ENCODE results near the gene GINS2. TPM values are rescaled to one million over a fixed set of nuclear protein-coding genes. Genes with fewer than 3 reads are reported as not detected.

The GINS2 gene
- total RNA-seq, 1 experiment from 2014 or later, result 12.0 TPM

DNA sequence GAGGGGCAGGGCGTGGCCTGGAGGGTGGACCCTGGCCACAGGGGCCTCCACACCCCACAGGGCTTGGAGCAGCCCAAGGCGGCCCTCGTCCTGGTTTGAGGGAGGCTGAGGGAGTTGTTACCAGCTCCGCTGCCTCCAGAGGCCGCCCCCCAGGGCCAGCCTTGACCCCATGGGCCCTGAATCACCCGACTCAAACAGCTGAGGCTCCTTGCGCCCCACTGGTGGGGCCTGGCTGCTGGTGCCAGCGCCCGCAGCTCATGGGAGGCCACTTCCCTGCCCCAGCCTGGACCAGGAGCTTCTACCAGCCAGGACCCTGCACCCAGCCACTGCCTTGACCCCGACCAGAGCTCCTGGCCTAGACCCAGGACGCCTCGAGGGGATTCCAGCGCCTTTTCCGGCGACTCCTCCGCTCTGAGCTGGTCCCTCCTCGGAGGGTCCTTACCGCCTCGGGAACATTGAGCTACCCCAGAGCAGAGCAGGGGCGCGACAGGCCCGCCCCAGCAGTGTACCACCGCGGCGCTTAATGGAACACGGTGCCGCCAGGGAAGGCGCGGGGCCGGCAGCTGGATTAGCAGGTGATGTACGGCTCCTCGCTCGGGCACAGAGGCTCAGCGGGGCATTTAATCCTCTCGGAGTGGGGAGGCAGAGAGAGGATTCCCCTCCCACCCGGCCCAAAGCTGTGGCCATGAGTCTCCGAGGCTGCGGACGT is 38.5 kb downstream of the GINS2 start:
- intact Hi-C loops (cut with micrococcal nuclease; ENCODE audit: unreplicated experiment) (no loop called here), in situ Hi-C loops (cut with HindIII; ENCODE audit: low pct_unique_long_range_greater_than_20kb, low sequenced_read_pairs) (no loop called here)
- BruUV-seq (replicated peaks), result no TSS peak
- ATAC-seq, result no peak
- POLR2A ChIA-PET, result no interaction called here
- TF ChIP-seq POLR2AphosphoS5 (IDR thresholded peaks at IDR 0.05; ENCODE audit: low read depth, low read length) (no peak), REST (IDR thresholded peaks at IDR 0.05; ENCODE audit: insufficient read depth in 1 of 2, low read depth in 2 of 2, low read length in 1 of 2) (no peak), SIN3A (IDR thresholded peaks at IDR 0.05; ENCODE audit: borderline replicate concordance, insufficient read depth, low read depth, low read length) (no peak), TCF7L2 (IDR thresholded peaks at IDR 0.05; ENCODE audit: low read depth, low read length) (no peak), CTCF (IDR thresholded peaks at IDR 0.05) (no peak)
- no peak for DNase-seq (ENCODE audit: low read depth, low spot score)
- H3K4me1 ChIP-seq (ENCODE audit: control insufficient read depth, insufficient read depth, low read length), result peaks cover 56% of the 10 kb centered on the region
- peaks cover 3% of the 10 kb centered on the region; the same call in 1 of the 2 replicates for H3K36me3 ChIP-seq (ENCODE audit: control insufficient read depth, insufficient read depth, low read length)
- no peaks in the 10 kb centered on the region for H3K9me3 ChIP-seq (ENCODE audit: control insufficient read depth, insufficient read depth, low read depth, low read length)
- H3K4me3 ChIP-seq (ENCODE audit: low read depth in 2 of 2, low read length in 2 of 2), result no peak overlapping the region
- CTCF ChIA-PET, result interaction anchor here (0.6 kb wide), 1 partner anchor 145 kb away, joined by 3 read pairs; no protein-coding TSS in a partner anchor
- H3K27ac ChIP-seq (ENCODE audit: low read length), result peak overlapping the region; percentile 48
- H3K27me3 ChIP-seq (ENCODE audit: control insufficient read depth, insufficient read depth, low read length), result no peaks in the 10 kb centered on the region

DNA sequence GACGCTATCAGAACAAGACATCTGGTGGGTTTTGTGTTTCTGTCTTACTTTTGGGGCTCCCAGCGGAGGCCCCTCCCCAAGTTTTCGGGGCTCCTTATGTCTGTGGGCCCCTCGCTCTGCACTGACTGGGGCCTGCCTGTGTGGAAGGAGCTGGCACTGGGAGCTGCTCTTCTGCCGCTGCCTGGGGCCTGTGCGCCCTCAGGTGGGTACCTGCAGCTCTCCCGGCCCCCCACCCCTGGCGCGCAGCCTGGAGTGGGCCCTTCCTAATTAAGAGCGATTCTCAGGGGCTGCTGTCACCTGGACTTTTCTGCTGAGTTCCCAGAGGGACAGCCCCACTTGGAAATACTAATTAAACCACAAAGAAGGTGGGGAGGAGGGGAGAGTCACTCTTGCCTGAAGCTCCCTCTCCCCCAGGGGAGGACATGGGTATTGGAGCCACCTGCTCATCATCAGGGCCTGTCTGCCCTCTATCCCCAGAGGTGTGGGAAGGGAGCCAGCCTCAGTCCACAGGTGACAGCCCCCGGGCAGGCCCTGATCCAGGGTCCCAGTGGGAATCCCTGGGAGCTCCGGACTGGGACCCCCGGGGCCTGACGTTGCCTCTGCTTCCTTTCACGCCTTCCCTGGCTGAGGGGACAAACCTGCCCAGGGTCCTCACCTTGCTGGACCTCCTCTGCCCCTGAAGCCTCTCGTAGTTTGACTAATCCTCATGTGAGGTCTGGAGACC is 39.2 kb downstream of the GINS2 start:
- Histone ChIP-seq H3K4me1 (ENCODE audit: control insufficient read depth, insufficient read depth, low read length) (peaks cover 63% of the 10 kb centered on the region), H3K9me3 (ENCODE audit: control insufficient read depth, insufficient read depth, low read depth, low read length) (no peaks in the 10 kb centered on the region), H3K36me3 (ENCODE audit: control insufficient read depth, insufficient read depth, low read length) (peaks cover 3% of the 10 kb centered on the region; the same call in 1 of the 2 replicates), H3K27ac (ENCODE audit: low read length) (peak overlapping the region; percentile 48), H3K27me3 (ENCODE audit: control insufficient read depth, insufficient read depth, low read length) (no peaks in the 10 kb centered on the region), H3K4me3 (ENCODE audit: low read depth in 2 of 2, low read length in 2 of 2) (no peak overlapping the region)
- DNase-seq (ENCODE audit: low read depth, low spot score), result no peak
- POLR2A ChIA-PET, result no interaction called here
- TF ChIP-seq CTCF (IDR thresholded peaks at IDR 0.05) (no peak), TCF7L2 (IDR thresholded peaks at IDR 0.05; ENCODE audit: low read depth, low read length) (no peak), POLR2AphosphoS5 (IDR thresholded peaks at IDR 0.05; ENCODE audit: low read depth, low read length) (no peak)
- CTCF ChIA-PET, result interaction anchor here (0.6 kb wide), 1 partner anchor 353 kb away, joined by 4 read pairs; no protein-coding TSS in a partner anchor
- in situ Hi-C loops (cut with HindIII; ENCODE audit: low pct_unique_long_range_greater_than_20kb, low sequenced_read_pairs), result no loop called here
- BruUV-seq (replicated peaks), result no TSS peak
- ATAC-seq, result no peak
- intact Hi-C loops (cut with micrococcal nuclease; ENCODE audit: unreplicated experiment), result no loop called here
